Neutrophil (primary cell): ENCODE data around the gene NPR2.

ENCODE experiments used
- H3K27ac ChIP-seq: fragments of 200-600 bp; sonication (generic); 2 replicates; pipeline ENCODE4 v1.5.1; 2016; ENCODE audit warnings: mild to moderate bottlenecking, moderate library complexity
- H3K27me3 ChIP-seq: fragments of 200-600 bp; sonication (generic); 2 replicates; pipeline ENCODE4 v1.6.0; 2016; ENCODE audit warnings: mild to moderate bottlenecking
- H3K36me3 ChIP-seq: fragments of 200-600 bp; sonication (generic); 2 replicates; pipeline ENCODE4 v1.5.1; 2017
- H3K4me1 ChIP-seq, 2 experiments: fragments of 200-600 bp in 1 of 2; sonication (generic) in 1 of 2; 1 replicate in 1 of 2; 2 replicates in 1 of 2; pipeline versions ENCODE4 v1.5.1 to v1.6.1; 2013 to 2016; ENCODE audit warnings: low read depth in 1 of 2, low read length in 1 of 2, mild to moderate bottlenecking in 1 of 2, moderate library complexity in 1 of 2; ENCODE audit not compliant: control insufficient read depth in 1 of 2, insufficient read depth in 1 of 2
- H3K4me3 ChIP-seq, 2 experiments: fragments of 200-600 bp in 1 of 2; sonication (generic) in 1 of 2; 1 replicate in 1 of 2; 2 replicates in 1 of 2; pipeline ENCODE4 v1.5.1; 2013 to 2016; ENCODE audit warnings: low read depth in 1 of 2, low read length in 1 of 2, mild to moderate bottlenecking in 1 of 2, moderate library complexity in 1 of 2
- H3K9me3 ChIP-seq: fragments of 200-600 bp; sonication (generic); 2 replicates; pipeline ENCODE4 v1.5.1; 2016
- CTCF ChIP-seq: fragments of 200-600 bp; sonication (generic); IDR thresholded peaks from 2 replicates; pipeline ENCODE4 v1.5.1; 2016; ENCODE audit warnings: antibody characterized with exemption

The NPR2 gene

GRCh38 chr9:35757892-35758275, 33.5 kb upstream of the NPR2 start:
- TF ChIP-seq CTCF: no peak

GRCh38 chr9:35758475-35759050, 32.8 kb upstream of the NPR2 start:
- Histone ChIP-seq H3K27ac (no peak overlapping the region), H3K27me3 (no peaks in the 10 kb centered on the region), H3K36me3 (peaks cover 18% of the 10 kb centered on the region), H3K9me3 (no peaks in the 10 kb centered on the region), H3K4me1 (peaks cover 15 to 21% of the 10 kb centered on the region in 2 experiments), H3K4me3 (no peak overlapping the region)
- no peak for TF ChIP-seq CTCF

More at GRCh38 chr9:35757892-35758275, 33.5 kb upstream of the NPR2 start:
- no peaks in the 10 kb centered on the region for H3K9me3 ChIP-seq
- no peaks in the 10 kb centered on the region for H3K27me3 ChIP-seq
- H3K4me3 ChIP-seq: peak overlapping the region in 1 of 2 experiments; percentile 76
- no peak overlapping the region for H3K27ac ChIP-seq
- H3K36me3 ChIP-seq: peaks cover 25% of the 10 kb centered on the region
- H3K4me1 ChIP-seq: peaks cover 15 to 21% of the 10 kb centered on the region in 2 experiments

DNA sequence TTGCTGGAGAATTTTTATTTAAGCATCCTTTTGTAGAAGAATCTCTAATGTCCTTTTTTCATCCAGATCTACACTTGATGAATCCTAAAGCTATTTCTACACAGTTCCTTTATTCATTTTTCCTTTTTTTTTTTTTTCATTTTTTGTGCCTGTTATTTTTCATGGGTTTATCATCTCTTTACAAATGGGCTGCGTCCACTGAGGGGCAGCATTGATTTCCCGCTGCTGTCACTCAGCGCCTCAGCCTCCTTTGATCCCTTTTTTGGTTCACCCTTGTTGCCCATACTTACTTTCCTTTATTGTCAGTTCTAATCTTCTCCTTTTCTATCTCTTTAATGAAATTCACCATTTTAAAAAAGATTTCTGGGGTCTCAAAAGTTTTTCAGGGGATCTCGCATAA, 31.6 kb upstream of the NPR2 start:
- Histone ChIP-seq H3K27me3 (no peaks in the 10 kb centered on the region), H3K27ac (no peak overlapping the region), H3K36me3 (peaks cover 5% of the 10 kb centered on the region), H3K4me1 (peaks cover 15 to 21% of the 10 kb centered on the region in 2 experiments), H3K9me3 (no peaks in the 10 kb centered on the region), H3K4me3 (no peak overlapping the region)
- TF ChIP-seq CTCF: no peak

DNA sequence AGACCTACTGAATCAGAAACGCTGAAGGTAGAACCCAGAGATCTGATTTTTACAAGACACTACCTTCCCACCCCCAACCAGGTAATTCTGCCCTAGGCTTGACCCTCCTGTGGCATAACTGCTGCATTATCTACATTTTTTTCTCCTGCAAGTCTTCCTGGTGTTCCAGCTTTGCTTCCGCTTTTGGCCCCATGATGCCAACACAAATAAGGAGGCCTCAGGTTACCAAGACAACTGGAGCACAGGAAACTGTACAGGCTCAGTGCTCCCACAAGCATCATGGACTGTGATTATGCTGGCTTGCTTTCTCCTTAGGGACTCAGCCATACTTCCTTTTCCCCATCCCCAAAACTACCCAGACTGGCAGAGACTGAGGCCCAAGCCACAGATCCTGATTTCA, 30.7 kb upstream of the NPR2 start:
- no peak overlapping the region for H3K27ac ChIP-seq
- H3K4me1 ChIP-seq: peaks cover 15 to 21% of the 10 kb centered on the region in 2 experiments
- H3K9me3 ChIP-seq: no peaks in the 10 kb centered on the region
- H3K27me3 ChIP-seq: no peaks in the 10 kb centered on the region
- no peak overlapping the region for H3K4me3 ChIP-seq
- TF ChIP-seq CTCF: no peak
- H3K36me3 ChIP-seq: no peaks in the 10 kb centered on the region

DNA sequence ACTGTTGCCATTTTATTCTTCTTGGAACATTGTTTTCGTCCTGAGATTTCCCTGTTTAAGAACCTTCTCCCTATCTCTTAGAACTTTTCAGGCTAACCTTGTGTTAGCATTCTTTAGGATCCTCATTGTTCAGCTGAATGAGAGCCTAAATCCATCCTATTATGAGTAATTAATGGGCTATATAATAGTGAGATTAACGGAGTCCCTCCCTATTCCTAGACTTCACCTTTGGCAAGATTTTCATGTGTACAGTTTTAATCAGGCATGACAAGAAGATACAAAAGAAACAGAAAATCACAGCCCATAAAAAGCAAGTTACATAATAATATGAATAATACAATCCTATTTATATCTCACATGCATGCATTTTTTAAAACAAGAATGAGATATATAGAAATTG, 28.2 kb upstream of the NPR2 start:
- H3K27ac ChIP-seq: no peak overlapping the region
- H3K4me3 ChIP-seq: no peak overlapping the region
- TF ChIP-seq CTCF: no peak
- H3K9me3 ChIP-seq: no peaks in the 10 kb centered on the region
- peaks cover 0 to 8% of the 10 kb centered on the region in 2 experiments for H3K4me1 ChIP-seq
- H3K36me3 ChIP-seq: no peaks in the 10 kb centered on the region
- H3K27me3 ChIP-seq: no peaks in the 10 kb centered on the region
